HG03460 (cell line): ENCODE data around the gene HS6ST2.

Experiments
- ATAC-seq: cut with Tn5 transposase; IDR thresholded peaks from one replicate; pipeline ENCODE4 v1.9.1; 2021; ENCODE audit not compliant: unreplicated experiment

HS6ST2 gene

DNA sequence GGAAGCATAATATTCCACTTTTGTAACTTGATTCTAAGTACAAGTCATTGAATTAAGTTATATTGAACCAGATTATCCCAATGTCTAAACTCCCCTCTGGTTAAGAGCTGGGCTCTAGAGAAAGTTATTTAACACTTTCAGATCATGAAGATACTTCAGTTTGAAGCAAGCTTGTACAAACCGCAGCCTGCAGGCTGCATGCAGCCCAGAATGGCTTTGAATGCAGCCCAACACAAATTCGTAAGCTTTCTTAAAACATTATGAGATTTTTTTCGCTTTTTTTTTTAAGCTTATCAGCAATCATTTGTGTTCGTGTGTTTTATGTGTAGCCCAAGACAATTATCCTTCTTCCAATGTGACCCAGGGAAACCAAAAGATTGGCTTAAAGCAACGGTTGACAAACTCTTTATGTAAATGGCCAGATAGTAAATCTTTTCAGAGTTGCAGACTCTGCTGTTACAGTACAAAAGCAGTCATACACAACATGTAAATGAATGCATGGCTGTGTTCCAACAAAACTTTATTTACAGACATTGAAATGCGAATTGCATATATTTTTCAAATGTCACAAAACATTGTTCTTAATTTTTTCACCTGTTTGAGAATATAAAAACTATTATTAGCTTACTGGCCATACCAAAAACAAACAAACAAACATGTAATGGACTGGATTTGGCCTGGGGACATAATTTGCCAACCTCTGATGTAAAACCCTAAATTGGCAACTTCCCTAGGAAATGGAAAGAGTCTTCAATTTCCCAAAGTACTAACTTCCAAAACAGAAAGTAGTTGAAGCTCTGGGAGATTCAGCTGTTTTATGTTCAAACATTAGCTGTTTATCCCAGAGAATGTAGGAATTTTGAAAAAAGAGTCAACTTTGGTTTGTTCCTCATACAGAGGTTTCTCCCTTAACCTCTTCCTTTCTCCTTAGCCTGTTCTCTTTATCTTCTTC is 268.5 kb downstream of the HS6ST2 start:
- ATAC-seq = no peak

DNA sequence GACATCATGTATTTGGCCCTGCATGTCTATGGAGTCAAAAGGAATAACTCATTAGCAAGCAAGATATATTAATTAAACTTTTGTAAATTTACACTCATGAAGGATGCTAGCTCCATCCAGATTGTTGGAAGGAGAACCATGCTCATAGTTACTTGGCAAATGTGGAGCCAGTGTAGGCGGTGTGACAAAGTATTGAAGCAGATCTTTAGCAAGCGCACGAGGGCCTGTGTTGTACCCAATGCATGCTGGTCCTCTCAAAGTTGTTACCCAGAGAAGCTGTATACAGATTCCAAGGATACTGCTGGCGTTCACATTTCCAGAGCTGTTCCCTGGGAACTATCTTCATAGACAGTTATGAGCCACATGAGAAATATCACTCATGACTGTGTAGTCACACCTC is 273.2 kb downstream of the HS6ST2 start:
- ATAC-seq = no peak

DNA sequence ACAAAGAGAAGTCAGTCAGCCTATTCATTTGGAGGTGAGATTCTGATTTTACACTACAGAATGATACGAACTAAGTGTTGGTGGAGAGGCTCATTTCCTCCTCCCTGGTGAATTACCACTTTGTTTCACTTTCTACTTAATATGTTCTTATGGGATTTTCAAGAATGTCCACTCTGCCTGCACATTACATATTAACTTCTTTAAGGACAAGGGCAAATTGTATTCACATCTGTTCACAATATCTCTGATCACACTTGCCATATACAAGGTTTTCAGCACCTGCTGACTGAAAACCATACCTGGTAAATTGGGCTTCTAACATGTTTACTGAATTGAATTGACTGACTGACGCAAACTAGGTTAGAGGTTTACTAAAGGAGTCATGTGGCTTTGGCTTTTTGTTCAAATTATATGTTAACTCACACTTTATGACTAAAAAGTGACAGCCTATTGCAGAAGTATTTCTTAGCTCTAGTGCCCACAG is 281.2 kb downstream of the HS6ST2 start:
- ATAC-seq = peak; percentile 64

DNA sequence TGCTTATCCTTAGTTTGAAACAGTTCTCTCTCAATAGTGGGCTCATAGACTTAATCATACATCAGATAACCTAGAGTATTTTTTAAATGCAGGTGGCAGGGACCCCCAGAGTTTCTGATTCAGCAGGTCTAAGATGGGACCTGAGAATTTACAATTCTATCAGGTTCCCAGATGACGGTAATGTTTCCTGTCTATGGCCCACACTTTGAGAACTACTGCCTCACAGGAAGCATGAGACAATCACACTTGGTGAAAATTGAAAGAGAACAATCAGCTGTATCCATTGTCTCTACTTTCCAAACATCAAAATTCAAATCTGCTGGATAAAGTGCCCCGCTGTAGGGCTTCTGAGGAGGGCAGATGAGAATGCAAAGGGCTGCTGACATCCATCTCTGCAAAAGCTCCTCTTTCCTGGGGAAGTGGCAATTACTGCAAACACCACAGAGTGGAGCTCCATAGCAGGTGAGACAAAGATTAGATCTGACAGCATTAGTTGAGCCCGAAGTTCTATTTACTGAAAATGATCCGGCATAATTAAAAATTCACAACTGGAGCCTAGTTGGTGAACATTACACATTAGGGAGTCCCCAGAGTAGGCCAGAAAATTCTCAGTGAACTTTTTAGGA is 281.8 kb downstream of the HS6ST2 start:
- ATAC-seq = peak; percentile 30

DNA sequence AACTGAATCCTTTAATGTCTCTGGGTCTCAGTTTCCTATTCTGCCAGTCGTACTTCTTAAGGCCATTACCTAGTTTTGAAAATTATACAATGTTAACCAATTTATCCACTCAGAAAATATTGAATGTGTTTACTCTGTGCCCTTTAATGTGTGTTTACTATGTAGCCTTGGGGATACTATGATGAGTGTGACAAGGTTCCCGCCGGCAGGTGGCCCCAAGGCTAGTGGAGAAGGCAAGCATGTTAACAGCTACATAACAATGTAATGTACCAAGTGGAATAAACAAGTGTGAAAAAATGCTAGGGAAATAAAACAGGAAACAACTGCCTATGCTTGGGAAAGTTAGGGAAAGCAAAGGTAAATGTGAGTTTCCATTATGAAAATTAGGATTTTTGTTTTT is 282.3 kb downstream of the HS6ST2 start:
- ATAC-seq = no peak

DNA sequence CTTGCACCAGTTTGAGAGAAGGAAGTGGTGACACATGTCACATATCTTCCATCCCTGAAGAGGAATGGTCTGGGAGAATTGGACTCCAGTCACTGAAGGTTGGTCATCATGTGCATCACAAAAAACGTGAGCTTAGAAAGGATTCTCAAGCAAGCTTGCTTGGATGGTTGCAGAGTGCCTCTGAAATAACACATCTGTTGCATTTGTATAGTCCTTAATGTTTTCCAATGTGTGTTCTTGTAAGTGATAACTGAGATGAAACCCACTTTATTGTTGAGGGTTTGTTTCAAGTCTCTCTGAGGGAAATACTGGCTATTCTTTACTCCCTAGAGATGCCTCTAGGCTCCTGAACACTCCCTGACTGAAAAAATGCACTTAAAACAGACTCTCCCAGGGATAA is 285.1 kb downstream of the HS6ST2 start:
- no peak for ATAC-seq

DNA sequence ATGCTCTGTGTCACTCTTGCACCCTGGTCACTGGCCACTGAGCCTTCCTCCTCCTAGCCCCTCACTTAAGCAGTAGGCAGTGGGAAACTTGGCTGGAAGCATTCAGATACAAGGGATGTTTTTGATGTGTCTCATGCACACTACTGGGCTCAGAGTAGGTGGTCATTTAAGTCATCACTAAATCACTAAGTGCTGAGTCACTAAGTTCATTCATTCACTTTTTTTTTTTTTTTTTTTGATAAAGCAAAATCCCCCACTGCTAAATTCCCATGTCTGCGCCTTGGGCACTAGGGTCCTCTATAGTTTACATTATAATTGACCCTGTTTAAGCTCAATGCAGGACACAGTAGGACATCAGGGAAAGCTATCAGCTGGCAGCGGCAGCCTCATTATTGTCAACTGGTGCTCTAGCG is 287.2 kb downstream of the HS6ST2 start:
- ATAC-seq = no peak

DNA sequence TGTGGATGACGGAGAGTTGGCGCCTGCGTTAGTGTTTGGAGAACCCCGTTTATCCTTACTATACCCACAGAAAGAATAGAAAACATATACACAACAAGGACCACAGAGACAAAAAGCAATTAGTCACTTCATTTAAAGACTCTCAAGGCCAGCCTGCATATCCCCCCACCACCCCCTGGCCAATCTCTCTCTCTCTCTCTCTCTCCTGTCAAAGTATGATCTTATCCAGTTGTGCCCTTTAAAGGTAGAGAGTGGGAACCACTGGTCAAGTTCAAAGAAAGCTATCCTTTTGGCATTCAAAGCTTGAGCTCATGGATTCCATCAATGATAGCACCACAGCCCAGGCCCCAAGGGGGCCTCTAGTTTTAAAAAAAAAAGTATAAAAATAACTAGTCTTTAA is 289.3 kb downstream of the HS6ST2 start:
- no peak for ATAC-seq

DNA sequence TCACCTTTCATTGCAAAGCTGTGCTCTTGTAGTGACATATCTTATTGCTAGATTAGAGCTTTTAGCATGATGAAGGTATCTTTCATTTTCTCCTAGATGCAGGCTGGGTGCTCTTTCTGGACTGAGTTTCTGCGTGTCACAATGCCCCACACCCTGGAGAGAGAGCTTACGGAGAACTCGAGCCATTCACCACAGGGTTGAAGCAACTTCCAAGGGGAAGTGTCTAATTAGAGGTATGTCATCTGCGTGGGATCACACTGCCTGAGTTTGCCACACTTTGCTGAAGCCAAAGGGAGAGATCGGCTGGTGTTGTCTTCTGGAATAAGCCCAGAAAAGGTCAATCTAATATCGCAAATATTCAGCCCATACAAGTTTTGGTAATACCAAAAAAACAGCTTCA is 290.3 kb downstream of the HS6ST2 start:
- ATAC-seq = no peak

DNA sequence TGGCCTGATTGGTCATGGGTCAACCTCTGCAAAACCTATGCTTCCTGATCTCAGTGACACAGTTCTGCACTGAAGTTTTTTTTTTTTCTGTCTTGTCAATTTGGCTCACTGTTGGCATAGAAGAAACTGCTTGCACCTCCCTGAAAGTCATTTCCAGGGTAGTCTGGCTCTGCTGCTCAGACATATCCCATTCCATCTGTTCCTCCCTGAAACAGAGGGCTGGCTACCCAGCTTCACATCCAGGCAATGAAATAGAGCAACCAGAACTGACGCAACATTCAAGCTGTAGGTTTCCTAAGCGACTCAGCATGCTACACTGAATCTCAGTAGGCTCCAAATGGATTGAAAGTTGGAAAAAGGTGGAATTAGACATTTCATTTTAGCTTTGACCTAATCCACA is 292.8 kb downstream of the HS6ST2 start:
- ATAC-seq = no peak

DNA sequence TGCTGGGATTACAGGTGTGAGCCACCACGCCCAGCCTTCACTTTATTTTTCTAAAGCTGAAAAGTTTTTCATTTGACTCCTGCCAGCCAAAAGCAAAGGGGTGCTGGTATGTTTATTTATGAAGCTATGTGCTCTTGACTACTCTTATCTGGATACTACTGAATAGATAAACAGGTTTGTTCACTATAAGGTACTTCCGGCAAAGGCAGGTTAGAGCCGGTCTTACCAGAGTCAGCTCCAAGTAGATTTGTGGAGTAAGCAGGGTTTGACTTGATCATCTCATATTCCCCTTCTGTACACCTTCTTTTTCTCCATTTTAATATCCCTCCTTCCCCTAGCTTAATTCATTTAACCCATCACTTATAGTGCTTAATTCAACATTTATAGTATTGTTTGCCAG is 294.2 kb downstream of the HS6ST2 start:
- no peak for ATAC-seq

DNA sequence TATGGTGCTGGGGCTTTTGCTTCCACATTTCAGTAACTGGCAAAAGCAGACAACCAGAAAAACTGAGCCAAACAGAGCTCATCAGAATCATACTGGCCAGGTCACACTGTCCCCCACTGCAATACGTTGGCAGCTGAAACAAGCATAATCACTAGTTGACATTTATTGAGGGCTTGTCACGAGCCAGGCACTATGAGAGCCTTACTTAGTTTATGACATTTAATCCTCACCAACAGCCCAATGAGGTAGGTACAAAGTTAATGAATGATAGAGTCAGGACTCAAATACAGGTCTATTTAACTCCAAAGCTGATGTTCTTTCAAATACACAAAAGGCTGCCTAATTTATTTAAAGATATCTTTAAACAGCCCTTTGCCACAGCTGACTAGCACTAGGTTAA is 295.6 kb downstream of the HS6ST2 start:
- ATAC-seq = no peak

DNA sequence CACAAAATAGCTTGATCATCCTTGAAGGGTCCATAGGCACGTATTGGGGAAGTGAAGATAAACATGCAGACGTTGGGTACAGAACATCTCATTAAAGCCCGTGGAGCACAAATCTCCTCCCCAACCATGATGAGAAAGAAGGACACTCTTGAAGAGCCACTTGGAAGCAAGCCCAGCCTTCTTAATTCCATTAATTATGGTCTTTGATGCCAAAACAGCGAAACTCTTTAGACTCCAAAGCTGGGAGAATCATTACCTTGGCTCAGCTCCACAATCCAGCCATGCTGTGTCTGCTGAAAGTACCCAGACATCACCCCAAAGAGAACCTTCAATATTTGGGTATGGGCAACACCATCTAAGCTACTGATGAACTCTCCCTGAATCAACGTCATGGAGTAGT is 300.6 kb downstream of the HS6ST2 start:
- ATAC-seq = no peak

DNA sequence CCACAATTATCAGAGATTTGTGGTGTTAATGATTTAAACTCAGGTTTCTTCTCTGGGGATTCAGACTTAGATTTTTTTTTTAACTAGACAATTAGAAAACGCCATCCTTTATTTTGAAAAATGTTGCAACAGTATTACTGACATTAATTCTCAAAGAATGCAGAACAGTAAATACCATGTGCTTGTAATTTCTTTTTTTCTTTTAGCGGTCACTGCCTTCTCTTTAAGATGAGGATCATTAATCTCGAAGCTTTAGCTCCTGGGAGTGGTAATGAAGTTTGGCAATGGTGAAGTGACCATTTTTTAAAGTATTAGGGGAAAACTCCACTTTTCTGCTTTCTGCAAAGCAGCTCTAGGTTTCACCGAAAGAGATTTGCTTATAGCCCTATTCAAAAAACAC is 305.6 kb downstream of the HS6ST2 start:
- ATAC-seq = no peak

DNA sequence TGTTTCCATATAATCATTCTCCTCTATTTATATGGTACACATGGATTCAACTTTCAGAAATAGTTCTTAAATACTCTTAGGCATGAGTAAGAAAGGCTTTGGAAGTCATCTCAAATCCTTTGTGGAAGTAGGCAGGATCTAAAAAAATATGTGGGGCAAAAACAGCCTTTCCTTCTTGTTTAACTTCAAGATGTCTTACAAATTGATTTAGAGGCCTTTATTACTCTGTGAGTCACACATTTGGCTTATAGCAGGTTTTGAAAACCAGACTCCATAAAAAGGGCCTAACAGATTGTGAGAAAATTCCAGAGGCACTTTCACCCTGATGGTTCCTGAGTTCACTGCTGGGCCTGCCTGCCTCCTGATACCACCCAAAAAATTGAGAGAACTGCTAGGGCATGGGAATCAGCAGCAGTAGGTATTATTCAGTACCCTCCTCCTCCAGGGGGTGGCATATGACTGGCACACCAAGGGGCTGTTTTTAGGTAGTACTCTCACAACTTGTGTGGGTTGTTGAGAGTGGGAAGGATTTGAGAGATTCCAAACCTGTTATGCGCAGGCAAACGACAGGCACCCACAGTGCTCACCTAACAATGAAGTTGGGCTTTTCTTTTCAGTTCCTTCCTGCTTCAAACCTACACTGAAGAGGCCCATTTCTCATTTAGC is 306.9 kb downstream of the HS6ST2 start:
- ATAC-seq = no peak

DNA sequence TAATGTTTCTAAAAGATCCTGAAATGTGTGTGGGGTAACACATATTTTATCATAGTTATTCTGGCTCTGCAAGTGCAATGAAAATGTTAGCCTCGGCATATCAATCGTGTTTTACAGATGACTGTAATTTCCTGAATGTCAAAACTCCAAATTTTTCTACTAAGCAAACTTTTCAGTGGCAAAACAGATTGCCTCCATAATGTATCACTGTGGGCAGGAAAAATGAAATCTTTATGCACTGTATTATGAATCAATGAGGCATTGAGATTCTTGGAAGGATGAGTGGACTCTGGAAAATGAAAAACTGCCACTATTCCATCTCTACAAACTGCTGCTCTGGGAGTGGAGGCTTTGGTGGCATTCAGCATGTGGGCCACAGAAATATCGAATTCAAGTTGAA is 309.5 kb downstream of the HS6ST2 start:
- no peak for ATAC-seq

DNA sequence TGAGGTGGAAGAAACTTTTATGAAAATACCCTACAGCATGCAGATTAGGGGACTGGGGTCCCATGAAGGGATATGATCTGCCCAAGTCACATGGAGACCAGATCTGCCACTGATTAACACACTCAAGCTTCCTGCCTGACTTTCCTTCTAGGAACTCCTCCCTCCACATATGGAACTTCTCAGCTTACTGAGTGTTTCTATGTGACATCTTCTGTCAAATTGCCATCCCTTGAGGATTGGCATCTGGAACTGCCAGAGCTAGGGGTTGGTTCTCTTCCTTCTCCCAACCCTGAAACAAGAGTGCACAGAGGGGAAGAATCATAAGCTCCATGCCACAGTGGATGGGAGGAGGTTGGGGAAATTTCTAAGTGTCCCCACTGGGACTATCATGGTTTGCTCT is 319.0 kb downstream of the HS6ST2 start:
- ATAC-seq = no peak

DNA sequence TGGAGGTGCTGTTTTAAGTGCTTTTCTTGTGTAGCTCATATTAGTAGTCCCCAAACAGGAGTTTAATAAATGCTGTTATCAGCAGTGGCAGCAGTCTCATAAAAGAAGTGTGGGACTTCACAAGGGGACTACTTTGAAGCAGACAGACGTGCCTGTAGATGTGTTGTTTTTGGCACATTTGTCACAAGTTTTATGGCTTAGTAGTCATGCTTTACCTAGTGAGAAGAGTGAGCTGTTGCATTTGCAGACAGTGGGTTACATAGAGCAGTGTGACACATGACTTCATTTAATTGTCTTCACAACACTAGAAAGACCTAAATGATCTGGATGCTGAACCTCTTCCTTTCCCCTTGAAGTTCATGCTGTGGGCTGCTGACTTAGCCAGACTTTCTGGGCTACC is 320.1 kb downstream of the HS6ST2 start:
- no peak for ATAC-seq

DNA sequence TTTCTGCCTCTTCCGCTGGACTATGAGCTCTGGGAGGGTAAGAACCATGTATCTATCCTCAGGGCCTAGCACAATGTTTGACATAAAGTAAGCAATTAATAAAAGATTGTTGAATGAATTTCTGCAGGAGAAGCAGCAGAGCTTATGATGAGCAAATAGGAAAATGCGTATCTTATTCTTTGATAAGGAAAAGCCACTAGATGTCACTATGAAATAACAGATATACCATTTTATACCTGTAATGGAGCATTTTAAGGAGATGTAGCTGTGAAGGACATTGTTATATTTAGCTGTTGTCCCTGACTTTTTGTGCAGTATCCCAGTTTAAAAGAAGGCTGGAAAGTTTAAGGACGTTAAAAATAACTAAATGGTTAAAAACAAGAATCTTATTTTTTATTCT is 322.3 kb downstream of the HS6ST2 start:
- no peak for ATAC-seq

DNA sequence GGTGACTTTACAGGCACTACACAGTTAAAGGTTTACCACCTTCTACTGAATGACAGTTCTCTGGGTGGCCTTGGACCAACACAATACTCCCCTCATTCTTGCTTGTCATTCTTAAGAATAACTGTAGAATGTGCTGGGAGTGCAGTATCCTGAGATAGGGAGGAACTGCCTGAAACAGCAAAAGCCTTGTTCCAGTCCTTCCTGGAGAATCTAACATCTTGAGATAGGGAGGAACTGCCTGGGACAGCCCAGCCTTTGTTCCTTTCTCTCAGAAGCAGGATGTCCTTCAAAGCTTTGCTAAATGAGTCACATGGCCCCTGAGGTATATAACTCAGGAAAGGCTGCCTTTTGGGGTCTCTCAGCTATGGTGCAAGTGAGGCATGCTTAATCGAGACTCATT is 323.9 kb downstream of the HS6ST2 start:
- ATAC-seq = no peak

DNA sequence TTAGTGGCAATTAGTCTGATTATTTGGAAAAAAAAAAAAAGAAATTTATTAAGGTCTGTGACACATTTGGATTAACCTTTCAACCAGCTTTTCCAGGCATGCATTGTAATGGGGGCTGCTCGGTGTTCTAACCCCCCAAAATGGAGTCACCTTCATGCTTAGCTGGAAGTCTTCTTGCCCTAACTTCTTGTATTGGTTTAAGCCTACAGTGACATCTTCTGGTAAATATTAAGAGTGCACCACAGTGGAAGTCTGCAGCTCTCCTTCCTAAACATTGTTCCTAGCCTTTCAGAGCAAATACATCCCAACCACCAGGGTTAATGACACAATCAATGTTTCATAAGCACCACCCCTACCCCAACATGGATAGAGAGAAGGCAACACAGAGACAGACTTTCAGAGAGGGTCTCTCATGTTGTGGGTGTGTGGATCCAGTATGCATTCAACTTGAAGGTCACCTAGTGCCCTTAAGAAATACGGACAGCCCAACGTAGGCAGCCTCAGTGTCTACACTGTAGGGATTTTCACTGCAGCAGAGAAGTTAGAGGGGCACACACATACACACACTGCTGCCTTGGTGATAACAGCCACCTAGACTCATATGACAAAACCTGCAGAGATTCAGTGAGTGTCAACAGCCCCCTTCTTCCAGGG is 326.7 kb downstream of the HS6ST2 start:
- ATAC-seq = no peak
